DOHH2 (cell line): ENCODE results near the gene CTSW.

Experiments used
- H3F3A ChIP-seq: fragments of 200-600 bp; sonication (generic), shearing (Covaris generic); 2 replicates; pipeline ENCODE4 v1.6.0; 2016; ENCODE audit warnings: antibody characterized with exemption, mild to moderate bottlenecking; ENCODE audit not compliant: control insufficient read depth, insufficient read depth
- H3K27ac ChIP-seq: fragments of 200-600 bp; sonication (generic); 2 replicates; pipeline ENCODE4 v1.5.1; 2014; ENCODE audit warnings: low read depth, mild to moderate bottlenecking, low read length, moderate library complexity
- H3K27me3 ChIP-seq: fragments of 200-600 bp; sonication (generic); 2 replicates; pipeline ENCODE4 v1.6.1; 2014; ENCODE audit warnings: mild to moderate bottlenecking, low read length, mixed read lengths; ENCODE audit not compliant: control insufficient read depth
- H3K36me3 ChIP-seq: fragments of 200-600 bp; sonication (generic); 2 replicates; pipeline ENCODE4 v1.6.1; 2014; ENCODE audit warnings: mild to moderate bottlenecking, low read length, moderate library complexity, mixed read lengths; ENCODE audit not compliant: control insufficient read depth
- H3K4me1 ChIP-seq: fragments of 200-600 bp; sonication (generic); 2 replicates; pipeline ENCODE4 v1.6.1; 2014; ENCODE audit warnings: mild to moderate bottlenecking, low read length, mixed read lengths; ENCODE audit not compliant: control insufficient read depth
- H3K4me2 ChIP-seq: fragments of 200-600 bp; sonication (generic); 2 replicates; pipeline ENCODE4 v1.6.0; 2014; ENCODE audit warnings: mild to moderate bottlenecking, low read length, moderate library complexity
- H3K4me3 ChIP-seq: fragments of 200-600 bp; sonication (generic); 2 replicates; pipeline ENCODE4 v1.5.1; 2014; ENCODE audit warnings: mild to moderate bottlenecking, low read length, mixed read lengths
- H3K79me2 ChIP-seq: fragments of 200-600 bp; sonication (generic); 2 replicates; pipeline ENCODE4 v1.6.1; 2014; ENCODE audit warnings: mild to moderate bottlenecking, low read length, mixed read lengths; ENCODE audit not compliant: control insufficient read depth
- H3K9me2 ChIP-seq: fragments of 200-600 bp; sonication (generic); replicated peaks from 2 replicates; pipeline ENCODE4 v1.6.1; 2014; ENCODE audit warnings: mild to moderate bottlenecking, low read length, mixed read lengths; ENCODE audit not compliant: control insufficient read depth
- H3K9me3 ChIP-seq: fragments of 200-600 bp; sonication (generic); 2 replicates; pipeline ENCODE4 v1.6.1; 2014; ENCODE audit warnings: antibody characterized with exemption, low read length, mixed read lengths; ENCODE audit not compliant: control insufficient read depth, insufficient read depth
- H4K20me1 ChIP-seq: fragments of 200-600 bp; sonication (generic); 2 replicates; pipeline ENCODE4 v1.6.0; 2014; ENCODE audit warnings: low read depth, mild to moderate bottlenecking, antibody characterized with exemption, low read length, moderate library complexity; ENCODE audit not compliant: control insufficient read depth, insufficient read depth
- CTCF ChIP-seq: fragments of 200-600 bp; sonication (generic); IDR thresholded peaks from one replicate; pipeline ENCODE4 v1.5.1; 2014; ENCODE audit warnings: antibody characterized with exemption, mild to moderate bottlenecking, low read depth, low read length; ENCODE audit not compliant: poor library complexity, severe bottlenecking
- EZH2phosphoT487 ChIP-seq: fragments of 200-600 bp; sonication (generic); IDR thresholded peaks from 2 replicates; pipeline ENCODE4 v1.6.1; 2017; ENCODE audit warnings: borderline replicate concordance, mild to moderate bottlenecking, antibody characterized with exemption, low read length, moderate library complexity, mixed read lengths

Gene CTSW

GRCh38 chr11:65899356-65900124, 19.9 kb downstream of the CTSW start:
- peak overlapping the region; percentile 76 for H3K4me2 ChIP-seq
- peaks cover 18% of the 10 kb centered on the region for H3K4me1 ChIP-seq
- H3K36me3 ChIP-seq = no peaks in the 10 kb centered on the region
- no peak overlapping the region for H3K27ac ChIP-seq
- H3K27me3 ChIP-seq = peaks cover 41% of the 10 kb centered on the region
- no peaks in the 10 kb centered on the region for H3K79me2 ChIP-seq
- peak overlapping the region; percentile 69 for H3K4me3 ChIP-seq
- no peaks in the 10 kb centered on the region for H3K9me3 ChIP-seq
- TF ChIP-seq CTCF (no peak), EZH2phosphoT487 (no peak)
- no peaks in the 10 kb centered on the region for H3K9me2 ChIP-seq
- H3F3A ChIP-seq = peaks cover 5% of the 10 kb centered on the region; the same call in 1 of the 2 replicates
- no peaks in the 10 kb centered on the region for H4K20me1 ChIP-seq

- TF ChIP-seq EZH2phosphoT487 (no peak), CTCF (no peak)
- peak within 1 kb of the TSS; percentile 76 for H3K4me2 ChIP-seq
- H3K4me1 ChIP-seq = peaks cover 18% of the 10 kb centered on the region
- no peaks in the 10 kb centered on the region for H3K9me2 ChIP-seq
- H3K9me3 ChIP-seq = no peaks in the 10 kb centered on the region
- peak within 1 kb of the TSS; percentile 69 for H3K4me3 ChIP-seq
- H3F3A ChIP-seq = peaks cover 5% of the 10 kb centered on the region; the same call in 1 of the 2 replicates
- no peaks in the 10 kb centered on the region for H3K36me3 ChIP-seq
- peaks cover 41% of the 10 kb centered on the region for H3K27me3 ChIP-seq
- no peak within 1 kb of the TSS for H3K27ac ChIP-seq
- no peaks in the 10 kb centered on the region for H4K20me1 ChIP-seq
- H3K79me2 ChIP-seq = no peaks in the 10 kb centered on the region
Measured at GRCh38 chr11:65900125-65900898, 20.7 kb downstream of the CTSW start, which contains the start of gene FOSL1. Gene FOSL1, minus strand, starts transcription at chr11:65900388. Its CDS starts 49 bp downstream, at chr11:65900339.

GRCh38 chr11:65900899-65901180, 21.2 kb downstream of the CTSW start:
- peaks cover 3% of the 10 kb centered on the region; the same call in 1 of the 2 replicates for H3F3A ChIP-seq
- no peak overlapping the region for H3K4me3 ChIP-seq
- no peak overlapping the region for H3K27ac ChIP-seq
- peaks cover 41% of the 10 kb centered on the region for H3K27me3 ChIP-seq
- no peaks in the 10 kb centered on the region for H3K9me2 ChIP-seq
- no peaks in the 10 kb centered on the region for H4K20me1 ChIP-seq
- H3K4me1 ChIP-seq = peaks cover 18% of the 10 kb centered on the region
- TF ChIP-seq CTCF = no peak
- TF ChIP-seq EZH2phosphoT487 = no peak
- peak overlapping the region; percentile 76 for H3K4me2 ChIP-seq
- no peaks in the 10 kb centered on the region for H3K36me3 ChIP-seq
- no peaks in the 10 kb centered on the region for H3K9me3 ChIP-seq
- no peaks in the 10 kb centered on the region for H3K79me2 ChIP-seq
